NCI-H2196 (cell line): ENCODE data around the gene ZNF772.
"Not testable (repeated sequence)": the region's sequence is repeated elsewhere in the genome, so short reads cannot be mapped to it uniquely, and the experiment has no call there.

Source experiments
- DNase-seq: peaks from one replicate; lab custom pipeline; 2025; ENCODE audit not compliant: unreplicated experiment; lab: John Stamatoyannopoulos, UW

ZNF772 gene

GRCh38 chr19:57477191-57478008 is at the start of gene ZNF772:
TSS of gene ZNF772 (minus strand) at chr19:57477566. CDS start at chr19:57477309, 257 bp downstream.
- DNase-seq: peak; percentile 94

- not testable (repeated sequence) for DNase-seq
Measured at GRCh38 chr19:57518021-57518420, 40.7 kb upstream of the ZNF772 start.

GRCh38 chr19:57515255-57515654 is 37.9 kb upstream of the ZNF772 start:
- DNase-seq: no peak

- DNase-seq: no peak
Measured at GRCh38 chr19:57512845-57513244, 35.5 kb upstream of the ZNF772 start.

GRCh38 chr19:57511484-57511883 is 34.1 kb upstream of the ZNF772 start:
- no peak for DNase-seq

GRCh38 chr19:57506163-57506562 is 28.8 kb upstream of the ZNF772 start:
- no peak for DNase-seq

- DNase-seq: not testable (repeated sequence)
Measured at GRCh38 chr19:57500400-57500799, 23.0 kb upstream of the ZNF772 start.

GRCh38 chr19:57499680-57500395 is 22.5 kb upstream of the ZNF772 start, which contains the start of gene ZNF773:
TSS of gene ZNF773 (plus strand) at chr19:57499938. CDS start at chr19:57500081, 143 bp downstream.
- DNase-seq: peak; percentile 95

GRCh38 chr19:57499332-57499679 is 21.9 kb upstream of the ZNF772 start:
- not testable (repeated sequence) for DNase-seq

- not testable (repeated sequence) for DNase-seq
Measured at GRCh38 chr19:57488299-57488644, 10.9 kb upstream of the ZNF772 start.

- DNase-seq: peak; percentile 93
Measured at GRCh38 chr19:57487477-57488298, 10.3 kb upstream of the ZNF772 start, which contains the start of gene ZNF419. TSS of gene ZNF419 (plus strand) at chr19:57487750. CDS start at chr19:57487951, 201 bp downstream.

GRCh38 chr19:57473646-57474045 is 3.7 kb downstream of the ZNF772 start:
- no peak for DNase-seq

- DNase-seq: no peak
Measured at GRCh38 chr19:57466489-57466888, 10.9 kb downstream of the ZNF772 start.

GRCh38 chr19:57465680-57466381 is 11.5 kb downstream of the ZNF772 start:
- DNase-seq: no peak

- DNase-seq: no peak
Measured at GRCh38 chr19:57452307-57452706, 25.1 kb downstream of the ZNF772 start.

GRCh38 chr19:57443121-57443696 is 34.2 kb downstream of the ZNF772 start:
- DNase-seq: peak; percentile 3

GRCh38 chr19:57441979-57442752 is 35.2 kb downstream of the ZNF772 start:
- no peak for DNase-seq

- DNase-seq: no peak
Measured at GRCh38 chr19:57438925-57439324, 38.4 kb downstream of the ZNF772 start.

- DNase-seq: no peak
Measured at GRCh38 chr19:57437931-57438330, 39.4 kb downstream of the ZNF772 start.

- DNase-seq: no peak
Measured at GRCh38 chr19:57436417-57436816, 40.9 kb downstream of the ZNF772 start.
